ENCODE measurements around the gene HNRNPA3. TPM values are rescaled to one million over a fixed set of nuclear protein-coding genes. Genes with fewer than 3 reads are reported as not detected.

HNRNPA3 gene
- total RNA-seq: 17.9 and 18.8 TPM in 2 replicates

DNA sequence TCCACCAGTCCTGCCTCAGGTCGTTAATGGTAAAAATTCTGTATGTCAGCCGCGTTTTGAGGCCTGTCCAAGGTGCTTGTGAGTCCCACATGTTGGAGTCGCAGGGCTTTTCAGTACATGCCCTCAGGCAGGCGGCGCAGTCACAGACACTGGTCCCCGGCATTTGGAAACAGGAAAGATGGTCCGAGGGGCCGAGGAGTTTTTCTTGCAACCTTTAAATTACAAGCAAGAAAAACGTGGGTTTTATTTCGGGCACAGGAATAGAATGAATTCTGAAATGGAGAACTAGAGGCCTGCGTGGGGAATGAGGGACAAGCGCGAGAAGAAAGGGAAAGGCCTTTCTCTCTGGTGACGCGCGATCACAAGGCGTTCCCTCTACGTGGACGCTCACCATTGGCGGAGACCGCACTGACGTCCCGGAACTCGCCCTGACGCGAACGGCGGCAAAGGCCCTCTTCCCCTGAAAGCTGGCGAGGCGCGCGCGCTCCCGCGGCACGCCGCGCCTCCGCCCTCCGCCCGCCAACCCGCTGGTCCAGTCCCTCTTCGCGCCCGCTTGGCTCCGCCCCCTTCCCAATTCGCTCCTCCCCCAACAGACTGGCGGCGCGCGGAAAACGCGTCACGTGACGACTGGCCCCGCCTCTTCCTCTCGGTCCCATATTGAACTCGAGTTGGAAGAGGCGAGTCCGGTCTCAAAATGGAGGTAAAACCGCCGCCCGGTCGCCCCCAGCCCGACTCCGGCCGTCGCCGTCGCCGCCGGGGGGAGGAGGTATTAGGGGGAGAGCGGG, at the start of gene HNRNPA3:
Gene HNRNPA3 (plus strand): TSS at position 689 of the 785 bp plus-strand sequence. CDS start 6 bp downstream, at position 695.

GRCh38 chr2:177264693-177265587, 52.3 kb downstream of the HNRNPA3 start, which contains the start of gene NFE2L2:
Gene NFE2L2, minus strand, starts transcription at chr2:177264727. Its CDS starts 151 bp downstream, at chr2:177264576.

Other genes with a start within 250 kb of the HNRNPA3 start
- 92.2 and 116 TPM in 2 replicates for gene NFE2L2, start 51.9 kb downstream of the HNRNPA3 start, total RNA-seq
- 38.3 and 57.5 TPM in 2 replicates for gene AGPS, start 180.0 kb downstream of the HNRNPA3 start, total RNA-seq